ENCODE data around the gene PRDX5.
"Not testable (repeated sequence)": the region's sequence is repeated elsewhere in the genome, so short reads cannot be mapped to it uniquely, and the experiment has no call there.

The PRDX5 gene

DNA sequence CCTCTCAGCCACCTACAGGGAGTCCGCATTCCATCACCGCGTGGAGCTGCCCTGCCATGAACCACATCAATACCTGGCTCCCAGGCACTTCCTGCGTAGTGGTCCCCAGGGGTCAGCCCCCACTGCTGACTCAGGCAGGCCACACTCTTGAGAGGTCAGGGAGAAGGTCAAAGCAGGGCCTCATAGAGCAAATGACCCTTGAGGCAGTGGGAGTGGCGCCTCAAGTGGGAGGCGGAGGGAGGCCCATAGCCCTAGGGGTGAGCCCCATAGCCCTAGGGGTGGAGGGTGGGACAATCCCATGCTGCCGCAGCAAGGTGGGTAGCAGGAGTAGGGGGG, 5.0 kb downstream of the PRDX5 start:
- H3K27me3 Mint-ChIP-seq (ENCODE audit: low read depth): no peaks in the 10 kb centered on the region
- peaks cover 8% of the 10 kb centered on the region for H3K4me1 Mint-ChIP-seq
- TF ChIP-seq, protein P1, sequence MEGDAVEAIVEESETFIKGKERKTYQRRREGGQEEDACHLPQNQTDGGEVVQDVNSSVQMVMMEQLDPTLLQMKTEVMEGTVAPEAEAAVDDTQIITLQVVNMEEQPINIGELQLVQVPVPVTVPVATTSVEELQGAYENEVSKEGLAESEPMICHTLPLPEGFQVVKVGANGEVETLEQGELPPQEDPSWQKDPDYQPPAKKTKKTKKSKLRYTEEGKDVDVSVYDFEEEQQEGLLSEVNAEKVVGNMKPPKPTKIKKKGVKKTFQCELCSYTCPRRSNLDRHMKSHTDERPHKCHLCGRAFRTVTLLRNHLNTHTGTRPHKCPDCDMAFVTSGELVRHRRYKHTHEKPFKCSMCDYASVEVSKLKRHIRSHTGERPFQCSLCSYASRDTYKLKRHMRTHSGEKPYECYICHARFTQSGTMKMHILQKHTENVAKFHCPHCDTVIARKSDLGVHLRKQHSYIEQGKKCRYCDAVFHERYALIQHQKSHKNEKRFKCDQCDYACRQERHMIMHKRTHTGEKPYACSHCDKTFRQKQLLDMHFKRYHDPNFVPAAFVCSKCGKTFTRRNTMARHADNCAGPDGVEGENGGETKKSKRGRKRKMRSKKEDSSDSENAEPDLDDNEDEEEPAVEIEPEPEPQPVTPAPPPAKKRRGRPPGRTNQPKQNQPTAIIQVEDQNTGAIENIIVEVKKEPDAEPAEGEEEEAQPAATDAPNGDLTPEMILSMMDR (IDR thresholded peaks at IDR 0.05; ENCODE audit: unreplicated experiment in 3 of 3): no peak
- H3K4me3 Mint-ChIP-seq: no peak overlapping the region
- H3K36me3 Mint-ChIP-seq (ENCODE audit: low read depth): peaks cover 9% of the 10 kb centered on the region
- no peak overlapping the region for H3K27ac Mint-ChIP-seq
- H3K9me3 Mint-ChIP-seq: no peaks in the 10 kb centered on the region

DNA sequence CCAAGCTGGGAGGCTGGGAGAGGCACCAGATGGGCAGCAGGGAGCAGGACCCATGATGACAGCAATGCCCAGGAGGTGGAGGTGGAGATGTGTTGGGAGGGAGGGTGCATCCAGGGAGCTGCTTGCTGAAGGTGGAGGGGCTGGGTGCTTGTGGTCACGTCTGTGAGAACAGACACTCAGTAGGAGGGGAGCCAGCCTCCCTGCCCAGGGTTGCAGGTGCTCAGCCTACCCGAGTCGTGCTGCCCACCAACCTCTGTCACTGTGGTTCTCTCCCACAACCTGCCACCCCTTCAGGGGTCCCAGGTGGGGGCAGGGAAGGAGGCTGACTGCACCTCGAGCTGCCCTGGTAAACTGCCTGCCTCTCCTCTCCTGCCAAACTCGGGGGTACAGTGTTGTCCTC, 5.5 kb downstream of the PRDX5 start:
- Mint-ChIP-seq H3K4me3 (peak overlapping the region; percentile 9 to 71 (median 58)), H3K27ac (no peak overlapping the region), H3K27me3 (ENCODE audit: low read depth) (no peaks in the 10 kb centered on the region), H3K9me3 (no peaks in the 10 kb centered on the region), H3K4me1 (peaks cover 7% of the 10 kb centered on the region), H3K36me3 (ENCODE audit: low read depth) (peaks cover 9% of the 10 kb centered on the region)
- TF ChIP-seq, protein P1 (IDR thresholded peaks at IDR 0.05; ENCODE audit: unreplicated experiment in 3 of 3): no peak

DNA sequence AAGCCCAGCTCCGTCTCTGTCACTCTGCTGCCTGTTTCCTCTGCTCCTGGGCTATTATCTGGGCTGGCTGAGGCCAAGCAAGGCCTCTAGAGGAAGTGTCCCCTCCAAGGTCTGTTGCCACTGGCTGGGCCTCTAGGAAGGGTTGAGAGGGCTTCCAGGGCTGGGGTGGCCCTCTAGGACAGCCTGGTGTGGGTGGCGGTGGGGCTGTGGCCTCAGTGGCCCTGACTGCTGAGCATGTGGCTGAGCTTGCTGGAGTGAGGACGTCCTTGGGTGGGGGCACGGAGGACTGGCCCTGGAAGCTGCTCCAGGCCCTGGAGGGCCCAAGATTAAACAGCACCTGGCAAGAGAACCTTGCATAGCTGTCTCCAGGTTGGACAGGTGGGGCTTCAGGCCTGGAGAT, 6.1 kb downstream of the PRDX5 start:
- not testable (repeated sequence) for H3K4me1 Mint-ChIP-seq; H3K27ac Mint-ChIP-seq; H3K36me3 Mint-ChIP-seq (ENCODE audit: low read depth); H3K27me3 Mint-ChIP-seq (ENCODE audit: low read depth); H3K9me3 Mint-ChIP-seq
- H3K4me3 Mint-ChIP-seq: peak overlapping the region in 1 of 3 experiments; percentile 36

DNA sequence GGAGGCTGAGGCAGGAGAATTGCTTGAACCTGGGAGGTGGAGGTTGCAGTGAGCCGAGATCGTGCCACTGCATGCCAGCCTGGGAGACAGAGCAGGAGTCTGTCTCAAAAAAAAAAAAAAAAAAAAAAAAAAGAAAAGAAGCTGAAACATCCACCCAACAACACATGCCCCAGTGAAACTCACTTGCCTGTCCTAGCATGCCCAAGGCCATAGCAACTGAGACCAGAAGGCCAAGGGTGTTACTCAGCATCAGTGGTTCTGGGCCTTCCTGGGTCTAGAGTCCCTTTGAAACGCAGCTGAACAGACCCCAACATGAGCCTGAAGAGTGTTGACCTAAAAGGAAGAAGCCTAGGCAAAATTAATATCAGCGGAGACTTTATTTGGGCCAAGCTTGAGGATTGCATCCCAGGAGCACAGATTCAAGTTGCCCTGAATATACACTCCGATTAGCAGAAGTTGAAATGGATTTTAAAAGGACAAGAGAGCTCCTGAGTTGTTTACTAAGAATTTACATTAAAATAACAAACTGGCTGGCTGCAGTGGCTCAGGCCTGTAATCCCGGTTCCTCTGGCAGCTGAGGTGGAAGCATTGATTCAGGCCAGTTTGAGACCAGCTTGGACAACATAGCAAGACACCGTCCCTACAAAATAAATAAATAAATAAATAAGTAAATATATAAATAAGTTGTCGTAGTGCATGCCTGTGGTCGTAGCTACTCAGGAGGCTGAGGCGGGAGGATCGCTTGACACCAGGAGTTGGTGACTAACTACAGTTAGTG, 7.0 kb downstream of the PRDX5 start:
- H3K4me3 Mint-ChIP-seq: no peak overlapping the region
- H3K27ac Mint-ChIP-seq: no peak overlapping the region
- H3K9me3 Mint-ChIP-seq: no peaks in the 10 kb centered on the region
- TF ChIP-seq, protein P1 (IDR thresholded peaks at IDR 0.05; ENCODE audit: unreplicated experiment in 3 of 3): no peak
- peaks cover 9% of the 10 kb centered on the region for H3K36me3 Mint-ChIP-seq (ENCODE audit: low read depth)
- H3K4me1 Mint-ChIP-seq: no peaks in the 10 kb centered on the region
- H3K27me3 Mint-ChIP-seq (ENCODE audit: low read depth): no peaks in the 10 kb centered on the region

DNA sequence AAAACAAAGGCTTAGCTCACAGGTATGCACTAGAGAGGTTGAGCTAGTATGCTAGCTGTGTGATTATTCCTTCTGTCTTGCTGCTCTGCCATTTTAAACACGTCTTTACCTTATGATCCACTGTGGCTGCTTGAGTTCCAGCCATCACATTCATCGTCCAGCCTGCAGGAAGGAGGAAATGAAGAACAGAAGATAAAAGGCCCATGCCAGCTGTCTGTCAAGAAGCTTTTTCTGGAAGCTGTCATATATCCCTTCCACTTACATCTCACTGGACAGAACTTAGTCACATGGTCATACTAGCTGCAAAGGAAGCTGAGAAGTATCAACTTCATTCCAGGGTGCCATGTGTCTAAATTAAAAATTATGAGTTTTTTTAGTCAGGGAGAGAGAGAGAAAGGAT, 9.5 kb downstream of the PRDX5 start:
- Mint-ChIP-seq H3K27ac (no peak overlapping the region), H3K36me3 (ENCODE audit: low read depth) (no peaks in the 10 kb centered on the region), H3K4me1 (no peaks in the 10 kb centered on the region), H3K27me3 (ENCODE audit: low read depth) (no peaks in the 10 kb centered on the region), H3K4me3 (no peak overlapping the region), H3K9me3 (no peaks in the 10 kb centered on the region)
- TF ChIP-seq, protein P1 (IDR thresholded peaks at IDR 0.05; ENCODE audit: unreplicated experiment in 3 of 3): no peak

DNA sequence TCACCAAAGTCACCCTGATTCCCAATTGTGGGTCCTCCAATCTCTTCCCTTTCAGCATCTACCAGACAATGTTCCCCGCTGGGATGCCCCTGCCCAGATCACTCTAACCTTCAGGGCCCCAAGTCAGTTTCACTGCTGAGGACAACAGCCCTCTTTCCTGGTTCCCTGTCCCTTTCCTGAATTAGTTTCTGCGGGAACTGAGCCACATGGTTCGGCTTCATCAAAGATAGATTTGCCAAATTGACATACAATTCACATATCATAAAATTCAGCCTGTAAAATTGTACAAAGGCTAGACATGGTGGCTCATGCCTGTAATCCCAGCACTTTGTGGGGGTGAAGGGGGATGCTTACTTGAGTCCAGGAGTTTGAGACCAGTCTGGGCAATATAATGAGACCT, 10.1 kb downstream of the PRDX5 start:
- no peaks in the 10 kb centered on the region for H3K9me3 Mint-ChIP-seq
- no peaks in the 10 kb centered on the region for H3K27me3 Mint-ChIP-seq (ENCODE audit: low read depth)
- TF ChIP-seq, protein P1 (IDR thresholded peaks at IDR 0.05; ENCODE audit: unreplicated experiment in 3 of 3): no peak
- H3K36me3 Mint-ChIP-seq (ENCODE audit: low read depth): no peaks in the 10 kb centered on the region
- no peak overlapping the region for H3K4me3 Mint-ChIP-seq
- no peak overlapping the region for H3K27ac Mint-ChIP-seq
- no peaks in the 10 kb centered on the region for H3K4me1 Mint-ChIP-seq

Measured in nephron (organoid).